WERI-Rb-1 (cell line): Measurements from ENCODE around the gene MAP7D3.

ENCODE experiments used
- DNase-seq: peaks from one replicate; pipeline ENCODE4 v3.0.0-alpha.2; 2020
- H3K27ac ChIP-seq: fragments of 250-450 bp; sonication (Bioruptor Pico); 2 replicates; pipeline ENCODE4 v1.5.1; 2020; ENCODE audit warnings: mild to moderate bottlenecking, moderate library complexity
- H3K27me3 ChIP-seq: fragments of 250-450 bp; sonication (Bioruptor Pico); 2 replicates; pipeline ENCODE4 v1.5.1; 2021; ENCODE audit warnings: mild to moderate bottlenecking, low read depth, moderate library complexity; ENCODE audit not compliant: insufficient read depth, severe bottlenecking
- H3K36me3 ChIP-seq: fragments of 250-450 bp; sonication (Bioruptor Pico); 2 replicates; pipeline ENCODE4 v1.5.1; 2020; ENCODE audit warnings: mild to moderate bottlenecking, moderate library complexity
- H3K4me3 ChIP-seq: 2 replicates; pipeline ENCODE4 v1.5.1; 2011; ENCODE audit warnings: low read depth, mild to moderate bottlenecking, control low read depth, low read length
- H3K9me3 ChIP-seq: fragments of 250-450 bp; sonication (Bioruptor Pico); 2 replicates; pipeline ENCODE4 v1.5.1; 2021; ENCODE audit warnings: mild to moderate bottlenecking, moderate library complexity; ENCODE audit not compliant: severe bottlenecking
- CTCF ChIP-seq: IDR thresholded peaks from 2 replicates; pipeline ENCODE4 v1.5.1; 2011; ENCODE audit warnings: low read depth, mild to moderate bottlenecking, control low read depth, inconsistent platforms, low read length

MAP7D3 gene

GRCh38 chrX:136202889-136203288 is 48.3 kb downstream of the MAP7D3 start:
- peaks cover 3% of the 10 kb centered on the region for H3K27me3 ChIP-seq
- no peak overlapping the region for H3K4me3 ChIP-seq
- DNase-seq = no peak
- TF ChIP-seq CTCF = no peak
- H3K36me3 ChIP-seq = no peaks in the 10 kb centered on the region
- H3K27ac ChIP-seq = no peak overlapping the region
- no peaks in the 10 kb centered on the region for H3K9me3 ChIP-seq

GRCh38 chrX:136201601-136202000 is 49.6 kb downstream of the MAP7D3 start:
- no peaks in the 10 kb centered on the region for H3K36me3 ChIP-seq
- H3K27me3 ChIP-seq = peaks cover 3% of the 10 kb centered on the region
- H3K4me3 ChIP-seq = no peak overlapping the region
- H3K9me3 ChIP-seq = no peaks in the 10 kb centered on the region
- no peak overlapping the region for H3K27ac ChIP-seq
- TF ChIP-seq CTCF = no peak
- DNase-seq = no peak

GRCh38 chrX:136200466-136200865 is 50.7 kb downstream of the MAP7D3 start:
- TF ChIP-seq CTCF = no peak; the same call in 1 of the 2 replicates
- DNase-seq = no peak
- Histone ChIP-seq H3K27me3 (no peaks in the 10 kb centered on the region), H3K9me3 (no peaks in the 10 kb centered on the region), H3K4me3 (no peak overlapping the region), H3K36me3 (no peaks in the 10 kb centered on the region), H3K27ac (no peak overlapping the region)

GRCh38 chrX:136199365-136199764 is 51.8 kb downstream of the MAP7D3 start:
- H3K27ac ChIP-seq = no peak overlapping the region
- DNase-seq = no peak
- H3K4me3 ChIP-seq = no peak overlapping the region
- no peaks in the 10 kb centered on the region for H3K27me3 ChIP-seq
- no peaks in the 10 kb centered on the region for H3K9me3 ChIP-seq
- H3K36me3 ChIP-seq = no peaks in the 10 kb centered on the region
- no peak for TF ChIP-seq CTCF

GRCh38 chrX:136198678-136199243 is 52.4 kb downstream of the MAP7D3 start:
- TF ChIP-seq CTCF = no peak

GRCh38 chrX:136198010-136198409 is 53.2 kb downstream of the MAP7D3 start:
- Histone ChIP-seq H3K9me3 (no peaks in the 10 kb centered on the region), H3K27me3 (no peaks in the 10 kb centered on the region), H3K36me3 (no peaks in the 10 kb centered on the region), H3K4me3 (no peak overlapping the region), H3K27ac (no peak overlapping the region)
- DNase-seq = no peak
- no peak for TF ChIP-seq CTCF

More at GRCh38 chrX:136198678-136199243, 52.4 kb downstream of the MAP7D3 start:
- no peaks in the 10 kb centered on the region for H3K36me3 ChIP-seq
- H3K27me3 ChIP-seq = no peaks in the 10 kb centered on the region
- no peak overlapping the region for H3K27ac ChIP-seq
- no peak for DNase-seq
- no peak overlapping the region for H3K4me3 ChIP-seq
- no peaks in the 10 kb centered on the region for H3K9me3 ChIP-seq
